Measurements from ENCODE around the gene TMEM53.
"Not testable (repeated sequence)": the region's sequence is repeated elsewhere in the genome, so short reads cannot be mapped to it uniquely, and the experiment has no call there.

Gene TMEM53

GRCh38 chr1:44674113-44675000, at the start of gene TMEM53, which contains the start of gene ARMH1:
Gene TMEM53, minus strand, starts transcription at chr1:44674481. Its CDS starts 90 bp downstream, at chr1:44674391.
Gene ARMH1, plus strand, starts transcription at chr1:44674714. Its CDS starts 14,984 bp downstream, at chr1:44689698.
- in situ Hi-C loops (cut with MboI; ENCODE audit: low sequenced_read_pairs), result no loop called here

- in situ Hi-C loops (cut with MboI; ENCODE audit: low sequenced_read_pairs), result no loop called here
Observed at GRCh38 chr1:44723496-44724295, 49.4 kb upstream of the TMEM53 start.

DNA sequence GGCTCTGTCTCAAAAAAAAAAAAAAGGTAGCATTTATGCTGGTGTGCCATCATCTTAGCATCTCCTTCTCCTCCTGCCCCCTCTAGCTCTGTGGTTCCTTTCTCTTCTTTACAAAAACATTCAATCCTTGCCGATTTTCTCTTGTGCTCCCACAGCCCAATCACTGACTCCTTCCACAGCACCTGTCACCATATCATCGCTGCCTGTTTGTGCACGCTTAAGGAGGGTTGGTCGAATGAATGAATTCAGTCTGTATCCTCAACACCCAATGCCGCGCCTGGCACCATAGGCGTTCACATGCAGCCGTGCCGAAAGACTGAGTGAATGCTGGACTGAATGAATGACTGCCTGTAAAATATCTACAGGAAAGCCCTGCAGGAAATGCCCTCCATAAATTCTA, 48.8 kb upstream of the TMEM53 start:
- in situ Hi-C loops (cut with MboI; ENCODE audit: low sequenced_read_pairs), result no loop called here

DNA sequence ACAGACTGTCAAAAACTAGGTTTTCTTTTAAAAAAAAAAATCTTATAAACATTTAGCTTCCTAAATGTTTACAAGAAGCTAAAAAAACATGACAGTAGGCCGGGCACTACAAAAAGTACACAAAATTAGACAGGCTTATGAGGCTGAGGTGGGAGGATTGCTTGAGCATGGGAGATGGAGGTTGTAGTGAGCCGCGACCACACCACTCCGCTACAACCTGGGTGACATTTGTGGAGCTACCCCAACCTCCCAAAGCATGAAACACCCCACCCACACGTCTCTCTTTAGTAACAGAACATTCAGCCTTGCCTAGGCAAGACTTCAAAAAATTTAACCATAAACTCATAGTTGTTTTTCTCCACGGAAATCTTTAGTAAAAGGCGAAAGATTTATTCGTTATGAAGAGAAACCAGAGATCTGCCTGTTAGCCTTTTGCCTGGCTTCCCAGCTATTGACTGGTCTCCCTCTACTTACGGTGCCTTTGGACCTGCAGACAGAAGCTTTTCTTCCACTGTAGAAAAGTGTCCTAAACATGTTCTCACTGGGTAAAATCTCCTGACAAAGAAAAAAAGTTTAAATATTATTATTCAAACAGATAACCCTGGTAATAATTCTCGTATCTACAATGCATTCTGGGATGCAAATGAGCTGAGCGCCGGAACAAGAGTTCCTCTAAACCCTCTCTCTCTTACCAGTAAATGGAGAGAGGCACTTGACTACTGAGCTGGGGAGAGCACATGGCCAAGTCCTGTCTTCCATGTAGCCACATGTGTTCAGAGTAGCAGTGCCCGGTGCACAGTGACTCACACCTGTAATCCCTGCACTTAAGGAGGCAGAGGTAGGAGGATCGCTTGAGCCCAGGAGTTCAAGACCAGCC, 47.4 kb upstream of the TMEM53 start:
- in situ Hi-C loops (cut with MboI; ENCODE audit: low sequenced_read_pairs), result no loop called here

DNA sequence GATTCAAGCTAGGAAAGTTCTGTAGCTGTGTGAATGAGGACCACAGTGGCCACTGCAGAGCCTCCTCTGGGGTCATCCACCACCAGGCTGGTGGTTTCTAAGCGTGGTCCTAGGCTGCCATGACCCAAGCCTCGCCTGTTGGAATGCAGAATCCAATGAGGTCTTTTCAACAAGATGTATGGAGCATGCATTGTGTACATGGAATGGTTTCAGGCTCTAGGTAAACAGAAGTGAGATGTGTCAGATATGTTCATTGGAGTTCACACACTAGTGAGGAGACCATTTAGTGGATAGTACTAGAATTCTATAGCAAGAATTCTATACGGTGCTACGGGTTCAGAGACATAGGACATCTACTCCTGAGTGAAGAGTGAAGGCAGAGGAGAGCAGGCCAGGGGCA, 46.0 kb upstream of the TMEM53 start:
- in situ Hi-C loops (cut with MboI; ENCODE audit: low sequenced_read_pairs), result no loop called here

- in situ Hi-C loops (cut with MboI; ENCODE audit: low sequenced_read_pairs), result no loop called here
Observed at GRCh38 chr1:44719318-44719717, 45.0 kb upstream of the TMEM53 start.

DNA sequence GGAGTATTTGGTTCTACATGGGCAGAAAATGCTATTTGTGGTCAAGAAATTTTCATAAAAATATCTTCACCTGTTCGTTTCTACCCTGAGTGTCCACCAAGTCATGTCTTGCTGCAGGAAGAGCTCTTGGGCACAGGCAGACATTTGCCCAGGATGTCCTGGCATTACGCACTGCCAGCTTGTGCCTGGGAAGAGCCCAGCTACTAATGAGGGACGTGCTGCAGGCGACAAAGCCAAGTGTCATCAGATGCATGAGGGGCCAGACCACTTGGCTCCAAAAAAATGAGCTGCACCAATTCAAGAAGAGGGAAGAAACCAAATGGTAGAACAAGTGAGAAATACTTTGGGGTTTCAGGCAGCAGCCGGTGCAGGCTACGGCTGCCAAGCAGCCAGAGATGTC, 43.8 kb upstream of the TMEM53 start:
- in situ Hi-C loops (cut with MboI; ENCODE audit: low sequenced_read_pairs), result no loop called here

- in situ Hi-C loops (cut with MboI; ENCODE audit: low sequenced_read_pairs), result no loop called here
Observed at GRCh38 chr1:44717653-44718052, 43.4 kb upstream of the TMEM53 start.

DNA sequence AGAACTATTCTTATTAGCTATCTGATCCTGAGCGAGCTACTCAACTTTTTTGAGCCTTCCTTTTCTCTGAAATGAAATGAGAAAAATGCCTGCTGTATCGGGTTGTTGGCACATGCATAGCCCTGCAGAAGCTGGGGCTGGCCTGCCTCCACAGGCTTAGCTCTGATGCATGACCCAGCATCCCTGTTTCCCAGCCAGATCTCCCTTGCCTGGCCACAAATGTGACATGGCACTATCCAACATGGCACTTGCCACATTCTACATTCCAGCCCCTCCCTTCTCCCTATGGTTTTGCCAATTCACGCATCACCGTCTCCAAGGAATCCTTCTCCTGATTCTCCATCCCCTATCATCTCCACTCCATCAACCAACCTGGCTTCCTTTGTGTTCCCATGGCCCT, 42.9 kb upstream of the TMEM53 start:
- in situ Hi-C loops (cut with MboI; ENCODE audit: low sequenced_read_pairs), result no loop called here

GRCh38 chr1:44714944-44715571, 40.8 kb upstream of the TMEM53 start:
- in situ Hi-C loops (cut with MboI; ENCODE audit: low sequenced_read_pairs), result no loop called here

DNA sequence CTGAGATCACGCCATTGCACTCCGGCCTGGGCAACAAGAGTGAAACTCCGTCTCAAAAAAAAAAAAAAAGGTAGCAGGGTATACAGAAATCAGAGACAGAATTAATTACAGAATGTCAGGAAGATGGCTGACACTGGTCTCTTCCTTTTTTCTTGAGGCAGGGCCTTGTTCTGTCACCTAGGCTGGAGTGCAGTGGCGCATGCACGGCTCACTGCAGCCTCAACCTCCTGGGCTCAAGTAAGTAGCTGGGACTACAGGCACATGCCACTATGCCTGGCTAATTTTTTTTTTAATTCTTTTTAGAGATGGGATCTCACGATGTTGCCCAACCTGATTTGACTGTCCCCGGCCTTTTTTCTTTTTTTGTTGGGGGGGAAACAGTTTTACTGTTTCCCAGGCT, 40.3 kb upstream of the TMEM53 start:
- in situ Hi-C loops (cut with MboI; ENCODE audit: low sequenced_read_pairs), result no loop called here

- in situ Hi-C loops (cut with MboI; ENCODE audit: low sequenced_read_pairs), result no loop called here
Observed at GRCh38 chr1:44713321-44713781, 39.1 kb upstream of the TMEM53 start.

DNA sequence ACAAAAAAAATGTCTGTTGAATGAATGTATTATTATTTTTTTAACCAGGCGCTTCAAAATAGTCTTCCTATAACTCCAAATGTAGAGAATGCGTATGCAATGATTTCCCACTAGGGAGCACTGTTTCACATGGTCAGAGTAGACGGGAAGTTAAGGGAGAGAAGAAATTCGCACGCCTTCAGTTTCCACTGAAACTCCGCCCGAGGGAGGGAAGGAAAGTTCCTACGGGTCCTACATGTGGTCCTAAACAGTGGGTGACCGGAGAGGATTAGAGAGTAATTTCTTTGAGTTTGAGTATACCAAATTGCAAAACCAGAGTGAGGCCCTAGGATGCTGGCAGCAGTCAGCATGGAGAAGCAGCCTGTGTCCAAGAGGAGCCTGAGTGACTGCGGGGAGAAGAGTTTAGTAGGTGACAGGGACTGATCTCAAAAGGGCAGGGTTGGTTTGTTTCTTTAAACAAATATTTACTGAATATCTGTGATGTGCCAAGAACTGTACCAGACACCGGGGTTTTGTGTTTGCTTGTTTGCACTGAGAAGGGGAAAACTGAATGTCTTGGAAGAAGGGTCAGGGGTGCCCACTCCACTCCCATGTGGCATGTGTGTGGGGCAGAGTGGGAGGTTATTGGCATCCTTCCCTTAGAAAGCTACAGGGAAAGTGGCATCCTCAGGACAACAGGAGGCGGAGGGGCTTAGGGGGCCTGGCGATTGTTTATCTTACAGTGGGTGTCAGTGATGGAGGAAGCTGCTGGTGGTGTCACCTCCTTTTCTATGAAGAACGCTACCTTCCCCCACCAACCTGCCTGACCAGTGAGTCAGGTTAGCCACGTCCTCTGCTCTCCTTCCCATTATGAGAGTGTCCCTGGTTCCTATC, 33.9 kb upstream of the TMEM53 start:
- in situ Hi-C loops (cut with MboI; ENCODE audit: low sequenced_read_pairs), result no loop called here

- in situ Hi-C loops (cut with MboI; ENCODE audit: low sequenced_read_pairs), result no loop called here
Observed at GRCh38 chr1:44707112-44707881, 33.0 kb upstream of the TMEM53 start.

- in situ Hi-C loops (cut with MboI; ENCODE audit: low sequenced_read_pairs), result no loop called here
Observed at GRCh38 chr1:44705938-44706337, 31.7 kb upstream of the TMEM53 start.

DNA sequence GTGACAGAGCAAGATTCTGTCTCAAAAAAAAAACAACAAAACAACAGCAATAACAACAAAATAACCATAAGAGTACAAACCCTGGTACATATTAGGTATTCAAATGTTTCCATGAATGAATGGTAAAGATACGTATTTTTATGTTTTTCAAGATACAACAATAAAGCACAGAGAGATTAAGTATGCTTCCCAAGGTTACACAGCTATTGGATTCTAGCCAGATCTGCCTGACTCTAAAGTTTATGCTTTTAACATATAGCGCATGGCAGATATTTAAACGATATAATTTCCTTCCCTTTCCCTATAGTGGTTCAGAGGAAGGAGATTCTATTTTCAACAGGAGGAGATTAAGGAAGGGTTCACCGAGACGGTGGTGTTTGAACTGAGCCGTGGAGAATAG, 31.2 kb upstream of the TMEM53 start:
- in situ Hi-C loops (cut with MboI; ENCODE audit: low sequenced_read_pairs), result no loop called here

DNA sequence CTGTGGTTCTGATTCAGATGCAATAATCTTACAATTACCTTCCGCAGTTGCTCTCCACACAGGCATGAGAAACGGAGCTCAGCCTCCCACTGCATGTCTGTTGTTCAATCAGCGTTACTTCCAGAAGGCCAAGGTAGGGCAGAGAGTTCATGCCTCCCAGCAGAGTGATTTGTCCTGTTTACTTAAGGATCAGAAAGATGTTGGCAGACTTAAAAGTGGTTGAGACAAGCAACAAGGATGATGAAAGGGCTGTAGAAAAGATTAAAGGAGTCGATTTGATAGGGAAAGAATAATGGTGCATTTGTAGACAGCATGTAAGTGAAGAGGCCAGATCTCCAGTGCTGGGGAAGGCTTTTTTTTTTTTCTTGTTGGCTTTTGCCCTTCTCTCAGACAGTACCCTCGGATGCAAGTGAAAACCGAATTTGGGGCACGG, 26.9 kb upstream of the TMEM53 start:
- in situ Hi-C loops (cut with MboI; ENCODE audit: low sequenced_read_pairs), result no loop called here

GRCh38 chr1:44700573-44700972, 26.3 kb upstream of the TMEM53 start:
- in situ Hi-C loops (cut with MboI; ENCODE audit: low sequenced_read_pairs), result no loop called here

DNA sequence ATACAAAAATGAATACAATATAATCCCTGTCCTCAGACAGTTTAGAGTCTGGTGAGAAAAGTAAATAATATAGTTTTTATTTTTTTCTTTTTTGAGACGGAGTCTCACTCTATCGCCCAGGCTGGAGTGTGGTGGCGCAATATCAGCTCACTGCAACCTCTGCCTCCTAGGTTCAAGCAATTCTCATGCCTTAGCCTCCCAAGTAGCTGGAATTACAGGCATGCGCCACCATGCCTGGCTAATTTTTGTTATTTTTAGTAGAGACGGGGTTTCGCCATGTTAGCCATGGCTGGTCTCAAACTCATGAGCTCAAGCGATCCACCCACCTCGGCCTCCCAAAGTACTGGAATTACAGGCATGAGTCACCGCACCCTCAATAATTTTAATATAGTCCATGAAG, 25.1 kb upstream of the TMEM53 start:
- in situ Hi-C loops (cut with MboI; ENCODE audit: low sequenced_read_pairs), result not testable (repeated sequence)

All from HL-60/S4 treated with retinoic acid at 250 ng/mL for 4 days and 3 days (cell line).